ENCODE results near the gene BEAN1.

The BEAN1 gene

GRCh38 chr16:66521951-66522771 lies 95.1 kb downstream of the BEAN1 start:
- H3K27me3 ChIP-seq (ENCODE audit: control insufficient read depth, insufficient read depth, low read length, poor library complexity, severe bottlenecking), result no peaks in the 10 kb centered on the region
- WGBS, 2 experiments, result 91 to 93% methylated on average over 17 of the region's 17 CpGs
- H3K36me3 ChIP-seq (ENCODE audit: control insufficient read depth, insufficient read depth, low read length), result no peaks in the 10 kb centered on the region
- H3K4me1 ChIP-seq (ENCODE audit: control insufficient read depth, insufficient read depth, low read length), result no peaks in the 10 kb centered on the region
- H3K4me3 ChIP-seq (ENCODE audit: insufficient read depth, low read depth, low read length), result no peak overlapping the region
- no peak overlapping the region for H3K27ac ChIP-seq (ENCODE audit: insufficient read depth, low read depth, low read length, poor library complexity, severe bottlenecking)
- no peaks in the 10 kb centered on the region for H3K9me3 ChIP-seq (ENCODE audit: control insufficient read depth, low read length)

GRCh38 chr16:66522816-66523590 lies 95.9 kb downstream of the BEAN1 start:
- Histone ChIP-seq H3K4me1 (ENCODE audit: control insufficient read depth, insufficient read depth, low read length) (no peaks in the 10 kb centered on the region), H3K36me3 (ENCODE audit: control insufficient read depth, insufficient read depth, low read length) (no peaks in the 10 kb centered on the region), H3K9me3 (ENCODE audit: control insufficient read depth, low read length) (no peaks in the 10 kb centered on the region), H3K4me3 (ENCODE audit: insufficient read depth, low read depth, low read length) (no peak overlapping the region), H3K27me3 (ENCODE audit: control insufficient read depth, insufficient read depth, low read length, poor library complexity, severe bottlenecking) (no peaks in the 10 kb centered on the region), H3K27ac (ENCODE audit: insufficient read depth, low read depth, low read length, poor library complexity, severe bottlenecking) (no peak overlapping the region)
- WGBS, 2 experiments, result 92% methylated on average over 11 of the region's 11 CpGs

- H3K9me3 ChIP-seq (ENCODE audit: control insufficient read depth, low read length), result no peaks in the 10 kb centered on the region
- H3K27ac ChIP-seq (ENCODE audit: insufficient read depth, low read depth, low read length, poor library complexity, severe bottlenecking), result no peak overlapping the region
- no peaks in the 10 kb centered on the region for H3K36me3 ChIP-seq (ENCODE audit: control insufficient read depth, insufficient read depth, low read length)
- no peak overlapping the region for H3K4me3 ChIP-seq (ENCODE audit: insufficient read depth, low read depth, low read length)
- WGBS, 2 experiments, result 94 to 95% methylated on average over 9 of the region's 9 CpGs
- H3K27me3 ChIP-seq (ENCODE audit: control insufficient read depth, insufficient read depth, low read length, poor library complexity, severe bottlenecking), result no peaks in the 10 kb centered on the region
- no peaks in the 10 kb centered on the region for H3K4me1 ChIP-seq (ENCODE audit: control insufficient read depth, insufficient read depth, low read length)
These were observed 96.8 kb downstream of the BEAN1 start for GRCh38 chr16:66523861-66524354.

GRCh38 chr16:66524601-66525164 lies 97.6 kb downstream of the BEAN1 start:
- Histone ChIP-seq H3K36me3 (ENCODE audit: control insufficient read depth, insufficient read depth, low read length) (no peaks in the 10 kb centered on the region), H3K27me3 (ENCODE audit: control insufficient read depth, insufficient read depth, low read length, poor library complexity, severe bottlenecking) (no peaks in the 10 kb centered on the region)
- WGBS, 2 experiments, result 89 to 90% methylated on average over 6 of the region's 6 CpGs

GRCh38 chr16:66525396-66526180 lies 98.5 kb downstream of the BEAN1 start:
- H3K9me3 ChIP-seq (ENCODE audit: control insufficient read depth, low read length), result no peaks in the 10 kb centered on the region
- 94 to 95% methylated on average over 9 of the region's 9 CpGs for WGBS, 2 experiments
- no peaks in the 10 kb centered on the region for H3K27me3 ChIP-seq (ENCODE audit: control insufficient read depth, insufficient read depth, low read length, poor library complexity, severe bottlenecking)
- no peaks in the 10 kb centered on the region for H3K36me3 ChIP-seq (ENCODE audit: control insufficient read depth, insufficient read depth, low read length)
- no peaks in the 10 kb centered on the region for H3K4me1 ChIP-seq (ENCODE audit: control insufficient read depth, insufficient read depth, low read length)
- no peak overlapping the region for H3K4me3 ChIP-seq (ENCODE audit: insufficient read depth, low read depth, low read length)
- H3K27ac ChIP-seq (ENCODE audit: insufficient read depth, low read depth, low read length, poor library complexity, severe bottlenecking), result no peak overlapping the region

More at GRCh38 chr16:66524601-66525164, 97.6 kb downstream of the BEAN1 start:
- no peaks in the 10 kb centered on the region for H3K4me1 ChIP-seq (ENCODE audit: control insufficient read depth, insufficient read depth, low read length)
- H3K4me3 ChIP-seq (ENCODE audit: insufficient read depth, low read depth, low read length), result no peak overlapping the region
- no peaks in the 10 kb centered on the region for H3K9me3 ChIP-seq (ENCODE audit: control insufficient read depth, low read length)
- no peak overlapping the region for H3K27ac ChIP-seq (ENCODE audit: insufficient read depth, low read depth, low read length, poor library complexity, severe bottlenecking)

- no peak overlapping the region for H3K27ac ChIP-seq (ENCODE audit: insufficient read depth, low read depth, low read length, poor library complexity, severe bottlenecking)
- no peaks in the 10 kb centered on the region for H3K27me3 ChIP-seq (ENCODE audit: control insufficient read depth, insufficient read depth, low read length, poor library complexity, severe bottlenecking)
- no peak overlapping the region for H3K4me3 ChIP-seq (ENCODE audit: insufficient read depth, low read depth, low read length)
- 94 to 98% methylated on average over 5 of the region's 5 CpGs for WGBS, 2 experiments
- H3K36me3 ChIP-seq (ENCODE audit: control insufficient read depth, insufficient read depth, low read length), result no peaks in the 10 kb centered on the region
- no peaks in the 10 kb centered on the region for H3K4me1 ChIP-seq (ENCODE audit: control insufficient read depth, insufficient read depth, low read length)
- no peaks in the 10 kb centered on the region for H3K9me3 ChIP-seq (ENCODE audit: control insufficient read depth, low read length)
These were observed 101.2 kb downstream of the BEAN1 start for GRCh38 chr16:66528294-66528693.

- Histone ChIP-seq H3K4me1 (ENCODE audit: control insufficient read depth, insufficient read depth, low read length) (no peaks in the 10 kb centered on the region), H3K36me3 (ENCODE audit: control insufficient read depth, insufficient read depth, low read length) (no peaks in the 10 kb centered on the region), H3K9me3 (ENCODE audit: control insufficient read depth, low read length) (no peaks in the 10 kb centered on the region), H3K27ac (ENCODE audit: insufficient read depth, low read depth, low read length, poor library complexity, severe bottlenecking) (no peak overlapping the region), H3K4me3 (ENCODE audit: insufficient read depth, low read depth, low read length) (no peak overlapping the region), H3K27me3 (ENCODE audit: control insufficient read depth, insufficient read depth, low read length, poor library complexity, severe bottlenecking) (no peaks in the 10 kb centered on the region)
- 89 to 93% methylated on average over 6 of the region's 6 CpGs for WGBS, 2 experiments
These were observed 102.4 kb downstream of the BEAN1 start for GRCh38 chr16:66529475-66529874.

All from ectodermal cell (in vitro differentiated cells).